HL-60 (cell line): ENCODE measurements around the gene TMEM184B.

ENCODE experiments used
- DNase-seq, 2 experiments: peaks; one replicate each; pipeline ENCODE4 v3.0.0-alpha.2; 2010 to 2020; ENCODE audit warnings: low read depth in 1 of 2, low spot score in 1 of 2
- H3K27ac ChIP-seq: fragments of 250-450 bp; sonication (Bioruptor Pico); replicated peaks from 2 replicates; pipeline ENCODE4 v1.5.1; 2020; ENCODE audit warnings: mild to moderate bottlenecking, moderate library complexity
- H3K27me3 ChIP-seq: fragments of 250-450 bp; sonication (Bioruptor Pico); 2 replicates; pipeline ENCODE4 v1.5.1; 2021; ENCODE audit warnings: mild to moderate bottlenecking, moderate library complexity; ENCODE audit not compliant: insufficient read depth, poor library complexity, severe bottlenecking
- H3K4me3 ChIP-seq: replicated peaks from 2 replicates; pipeline ENCODE4 v1.5.1; 2011; ENCODE audit warnings: mild to moderate bottlenecking, control low read depth, low read length; ENCODE audit not compliant: insufficient read depth
- GABPA ChIP-seq: IDR thresholded peaks from 2 replicates; pipeline ENCODE4 v1.6.1; 2012; ENCODE audit warnings: low read depth
- POLR2AphosphoS5 ChIP-seq: IDR thresholded peaks from 2 replicates; pipeline ENCODE4 v1.6.1; 2012; ENCODE audit warnings: low read depth
- SPI1 ChIP-seq: IDR thresholded peaks from 2 replicates; pipeline ENCODE4 v1.6.1; 2012; ENCODE audit warnings: low read depth, mild to moderate bottlenecking, borderline replicate concordance
- TF ChIP-seq, protein P1 (sequence below): IDR thresholded peaks from 2 replicates; pipeline ENCODE4 v1.6.1; 2012; ENCODE audit warnings: low read depth; ENCODE audit not compliant: insufficient replicate concordance
- TF ChIP-seq, protein P2 (sequence below): IDR thresholded peaks from one replicate; pipeline ENCODE4 v1.5.1; 2011; ENCODE audit warnings: low read length, control low read depth, inconsistent platforms; ENCODE audit not compliant: insufficient read depth

The TMEM184B gene

DNA sequence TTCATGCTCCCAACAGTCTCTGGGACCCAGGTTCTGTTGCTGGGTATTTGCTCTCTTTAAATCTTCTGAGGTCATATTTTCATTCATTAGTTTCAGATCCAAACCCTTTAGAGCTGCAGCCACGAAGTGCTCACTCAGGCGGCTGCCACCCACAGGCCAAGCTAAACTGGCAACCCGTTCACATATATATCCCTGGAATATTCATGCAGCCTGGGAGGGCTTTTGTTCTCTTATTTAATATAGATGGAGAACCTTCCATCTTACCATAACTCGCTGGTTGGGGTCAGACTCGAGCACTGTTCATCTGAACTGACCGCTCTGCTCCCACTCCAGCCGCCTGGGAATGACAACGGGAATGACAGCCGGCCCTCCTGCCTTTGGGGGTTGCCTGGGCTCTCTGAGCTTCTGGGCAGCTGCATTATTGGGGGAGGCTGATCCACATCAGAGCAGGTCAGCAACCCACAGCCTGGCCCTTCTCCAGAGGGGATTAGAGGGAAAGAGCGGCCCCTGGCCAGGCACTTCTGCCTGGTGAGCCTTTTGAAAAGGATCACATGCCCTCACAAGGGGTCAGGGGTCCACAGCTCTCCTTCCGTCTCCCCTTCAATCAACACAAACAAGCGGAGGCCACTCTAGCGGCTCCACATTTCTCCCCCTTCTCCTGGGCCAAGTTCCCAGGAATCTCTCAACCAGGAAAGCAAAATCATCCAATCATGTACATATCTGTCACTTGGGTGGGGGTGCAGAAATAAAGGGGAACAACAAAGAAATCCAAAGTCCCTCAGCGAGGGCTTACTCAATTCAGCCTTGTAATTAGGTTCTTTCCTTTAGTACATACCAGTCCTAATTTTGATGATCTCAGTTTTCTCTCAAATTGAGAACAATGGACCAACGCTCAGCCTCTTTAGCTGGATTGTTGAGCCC is 11.8 kb downstream of the TMEM184B start:
- Histone ChIP-seq H3K27ac (peak overlapping the region; percentile 60), H3K4me3 (no peak overlapping the region), H3K27me3 (no peaks in the 10 kb centered on the region)
- no peak for TF ChIP-seq POLR2AphosphoS5
- no peak for TF ChIP-seq GABPA
- TF ChIP-seq SPI1: no peak
- TF ChIP-seq, protein P1, sequence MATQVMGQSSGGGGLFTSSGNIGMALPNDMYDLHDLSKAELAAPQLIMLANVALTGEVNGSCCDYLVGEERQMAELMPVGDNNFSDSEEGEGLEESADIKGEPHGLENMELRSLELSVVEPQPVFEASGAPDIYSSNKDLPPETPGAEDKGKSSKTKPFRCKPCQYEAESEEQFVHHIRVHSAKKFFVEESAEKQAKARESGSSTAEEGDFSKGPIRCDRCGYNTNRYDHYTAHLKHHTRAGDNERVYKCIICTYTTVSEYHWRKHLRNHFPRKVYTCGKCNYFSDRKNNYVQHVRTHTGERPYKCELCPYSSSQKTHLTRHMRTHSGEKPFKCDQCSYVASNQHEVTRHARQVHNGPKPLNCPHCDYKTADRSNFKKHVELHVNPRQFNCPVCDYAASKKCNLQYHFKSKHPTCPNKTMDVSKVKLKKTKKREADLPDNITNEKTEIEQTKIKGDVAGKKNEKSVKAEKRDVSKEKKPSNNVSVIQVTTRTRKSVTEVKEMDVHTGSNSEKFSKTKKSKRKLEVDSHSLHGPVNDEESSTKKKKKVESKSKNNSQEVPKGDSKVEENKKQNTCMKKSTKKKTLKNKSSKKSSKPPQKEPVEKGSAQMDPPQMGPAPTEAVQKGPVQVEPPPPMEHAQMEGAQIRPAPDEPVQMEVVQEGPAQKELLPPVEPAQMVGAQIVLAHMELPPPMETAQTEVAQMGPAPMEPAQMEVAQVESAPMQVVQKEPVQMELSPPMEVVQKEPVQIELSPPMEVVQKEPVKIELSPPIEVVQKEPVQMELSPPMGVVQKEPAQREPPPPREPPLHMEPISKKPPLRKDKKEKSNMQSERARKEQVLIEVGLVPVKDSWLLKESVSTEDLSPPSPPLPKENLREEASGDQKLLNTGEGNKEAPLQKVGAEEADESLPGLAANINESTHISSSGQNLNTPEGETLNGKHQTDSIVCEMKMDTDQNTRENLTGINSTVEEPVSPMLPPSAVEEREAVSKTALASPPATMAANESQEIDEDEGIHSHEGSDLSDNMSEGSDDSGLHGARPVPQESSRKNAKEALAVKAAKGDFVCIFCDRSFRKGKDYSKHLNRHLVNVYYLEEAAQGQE: no peak
- TF ChIP-seq, protein P2, sequence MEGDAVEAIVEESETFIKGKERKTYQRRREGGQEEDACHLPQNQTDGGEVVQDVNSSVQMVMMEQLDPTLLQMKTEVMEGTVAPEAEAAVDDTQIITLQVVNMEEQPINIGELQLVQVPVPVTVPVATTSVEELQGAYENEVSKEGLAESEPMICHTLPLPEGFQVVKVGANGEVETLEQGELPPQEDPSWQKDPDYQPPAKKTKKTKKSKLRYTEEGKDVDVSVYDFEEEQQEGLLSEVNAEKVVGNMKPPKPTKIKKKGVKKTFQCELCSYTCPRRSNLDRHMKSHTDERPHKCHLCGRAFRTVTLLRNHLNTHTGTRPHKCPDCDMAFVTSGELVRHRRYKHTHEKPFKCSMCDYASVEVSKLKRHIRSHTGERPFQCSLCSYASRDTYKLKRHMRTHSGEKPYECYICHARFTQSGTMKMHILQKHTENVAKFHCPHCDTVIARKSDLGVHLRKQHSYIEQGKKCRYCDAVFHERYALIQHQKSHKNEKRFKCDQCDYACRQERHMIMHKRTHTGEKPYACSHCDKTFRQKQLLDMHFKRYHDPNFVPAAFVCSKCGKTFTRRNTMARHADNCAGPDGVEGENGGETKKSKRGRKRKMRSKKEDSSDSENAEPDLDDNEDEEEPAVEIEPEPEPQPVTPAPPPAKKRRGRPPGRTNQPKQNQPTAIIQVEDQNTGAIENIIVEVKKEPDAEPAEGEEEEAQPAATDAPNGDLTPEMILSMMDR: no peak
- DNase-seq: peak in 1 of 2 experiments; percentile 16

DNA sequence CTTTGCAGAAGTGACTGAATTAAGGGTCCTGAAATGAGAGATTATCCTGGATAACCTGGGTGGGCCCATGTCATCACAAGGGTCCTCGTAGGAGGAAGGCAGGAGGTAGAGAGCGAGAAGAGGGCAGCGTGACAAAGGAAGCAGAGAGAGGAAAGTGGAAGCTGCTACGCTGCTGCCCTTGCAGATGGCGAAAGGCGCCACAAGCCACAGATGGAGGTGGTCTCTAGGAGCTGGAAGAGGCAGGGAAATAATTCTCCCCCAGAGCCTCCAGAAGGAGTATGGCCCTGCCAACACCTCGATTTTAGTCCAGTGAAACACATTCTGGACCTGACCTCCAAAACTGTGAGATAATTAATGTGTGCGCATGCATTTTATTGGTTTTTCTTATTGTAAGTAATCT is 13.4 kb downstream of the TMEM184B start:
- peak in 1 of 2 experiments; percentile 47 for DNase-seq
- Histone ChIP-seq H3K27me3 (no peaks in the 10 kb centered on the region), H3K4me3 (no peak overlapping the region), H3K27ac (peak overlapping the region; percentile 60)
- TF ChIP-seq, protein P2: no peak
- TF ChIP-seq SPI1 (no peak), POLR2AphosphoS5 (no peak)

DNA sequence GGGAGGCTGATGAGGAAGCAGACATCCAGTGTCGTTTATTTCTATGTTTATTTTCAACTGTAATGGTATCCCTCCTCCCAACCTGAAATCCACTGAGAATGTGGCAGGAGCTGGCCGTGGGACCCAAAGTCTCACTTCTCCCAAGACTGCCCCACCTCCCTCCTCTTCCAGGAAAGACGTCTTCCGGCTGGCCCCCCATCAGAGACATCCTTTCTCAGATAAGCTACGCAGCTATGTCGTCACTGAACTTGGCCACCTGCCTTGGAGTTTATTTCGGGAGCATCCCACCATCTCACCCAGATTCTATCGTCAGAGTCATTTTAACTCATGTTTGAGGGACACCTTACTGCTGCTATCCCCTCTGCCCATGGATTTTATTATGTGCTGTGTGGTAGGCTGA is 13.9 kb downstream of the TMEM184B start:
- H3K4me3 ChIP-seq: no peak overlapping the region
- TF ChIP-seq POLR2AphosphoS5 (no peak), SPI1 (no peak), GABPA (no peak)
- TF ChIP-seq, protein P1: no peak
- TF ChIP-seq, protein P2: no peak
- no peak for DNase-seq
- peak overlapping the region; percentile 60; the same call in 1 of the 2 replicates for H3K27ac ChIP-seq
- no peaks in the 10 kb centered on the region for H3K27me3 ChIP-seq
